Fibroblast of skin of right quadriceps (primary cell): Measurements from ENCODE around the gene HAUS6.
"Not testable (repeated sequence)": the region's sequence is repeated elsewhere in the genome, so short reads cannot be mapped to it uniquely, and the experiment has no call there.

Experiments
- DNase-seq: peaks from one replicate; pipeline ENCODE4 v3.0.0-alpha.2; 2013

HAUS6 gene, protein sequence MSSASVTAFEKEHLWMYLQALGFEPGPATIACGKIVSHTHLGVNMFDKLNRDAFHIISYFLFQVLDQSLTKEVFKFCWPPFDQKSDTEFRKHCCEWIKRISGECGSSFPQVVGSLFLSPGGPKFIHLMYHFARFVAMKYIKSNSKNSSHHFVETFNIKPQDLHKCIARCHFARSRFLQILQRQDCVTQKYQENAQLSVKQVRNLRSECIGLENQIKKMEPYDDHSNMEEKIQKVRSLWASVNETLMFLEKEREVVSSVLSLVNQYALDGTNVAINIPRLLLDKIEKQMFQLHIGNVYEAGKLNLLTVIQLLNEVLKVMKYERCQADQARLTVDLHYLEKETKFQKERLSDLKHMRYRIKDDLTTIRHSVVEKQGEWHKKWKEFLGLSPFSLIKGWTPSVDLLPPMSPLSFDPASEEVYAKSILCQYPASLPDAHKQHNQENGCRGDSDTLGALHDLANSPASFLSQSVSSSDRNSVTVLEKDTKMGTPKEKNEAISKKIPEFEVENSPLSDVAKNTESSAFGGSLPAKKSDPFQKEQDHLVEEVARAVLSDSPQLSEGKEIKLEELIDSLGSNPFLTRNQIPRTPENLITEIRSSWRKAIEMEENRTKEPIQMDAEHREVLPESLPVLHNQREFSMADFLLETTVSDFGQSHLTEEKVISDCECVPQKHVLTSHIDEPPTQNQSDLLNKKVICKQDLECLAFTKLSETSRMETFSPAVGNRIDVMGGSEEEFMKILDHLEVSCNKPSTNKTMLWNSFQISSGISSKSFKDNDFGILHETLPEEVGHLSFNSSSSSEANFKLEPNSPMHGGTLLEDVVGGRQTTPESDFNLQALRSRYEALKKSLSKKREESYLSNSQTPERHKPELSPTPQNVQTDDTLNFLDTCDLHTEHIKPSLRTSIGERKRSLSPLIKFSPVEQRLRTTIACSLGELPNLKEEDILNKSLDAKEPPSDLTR

DNA sequence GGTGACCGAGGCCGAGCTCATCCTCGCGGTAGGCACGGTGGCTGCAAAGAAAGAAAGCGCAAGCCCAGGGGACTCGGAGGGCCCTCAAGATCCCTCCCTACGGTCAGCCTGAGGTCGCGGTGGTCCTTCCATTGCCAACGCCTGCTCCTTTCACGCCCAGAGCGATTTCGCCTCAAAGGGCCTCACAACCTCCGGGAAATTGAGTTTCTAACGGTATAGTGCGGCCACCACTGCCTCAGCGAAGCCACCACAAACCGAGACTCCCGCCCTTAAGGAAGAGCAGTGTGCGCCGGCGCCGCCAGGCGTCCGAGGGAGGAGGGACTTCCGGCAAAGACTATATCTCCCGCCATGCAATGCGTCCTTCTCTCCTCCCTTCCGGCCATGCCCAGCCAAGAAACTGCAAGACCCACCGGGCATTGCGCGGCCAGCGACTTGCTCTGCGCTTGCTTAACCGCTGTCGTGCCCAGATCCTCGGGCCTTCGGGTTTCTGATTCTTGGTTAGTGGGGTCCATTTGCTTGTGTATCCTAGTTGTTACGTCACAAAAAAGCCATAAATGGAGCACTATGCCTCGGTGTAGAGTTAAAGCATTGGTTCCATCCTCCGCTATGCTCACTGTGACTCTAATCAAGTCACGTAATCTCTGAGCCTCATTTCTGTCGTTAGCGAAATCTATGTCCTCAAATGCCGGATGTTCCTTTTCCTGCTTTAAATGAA is at the start of gene HAUS6:
Gene HAUS6, minus strand, starts transcription at position 274 of the 715 bp plus-strand sequence. Its CDS starts 253 bp downstream, at position 21.
- DNase-seq = peak; percentile 97

GRCh38 chr9:19152160-19152498 is 49.4 kb upstream of the HAUS6 start:
- not testable (repeated sequence) for DNase-seq

DNA sequence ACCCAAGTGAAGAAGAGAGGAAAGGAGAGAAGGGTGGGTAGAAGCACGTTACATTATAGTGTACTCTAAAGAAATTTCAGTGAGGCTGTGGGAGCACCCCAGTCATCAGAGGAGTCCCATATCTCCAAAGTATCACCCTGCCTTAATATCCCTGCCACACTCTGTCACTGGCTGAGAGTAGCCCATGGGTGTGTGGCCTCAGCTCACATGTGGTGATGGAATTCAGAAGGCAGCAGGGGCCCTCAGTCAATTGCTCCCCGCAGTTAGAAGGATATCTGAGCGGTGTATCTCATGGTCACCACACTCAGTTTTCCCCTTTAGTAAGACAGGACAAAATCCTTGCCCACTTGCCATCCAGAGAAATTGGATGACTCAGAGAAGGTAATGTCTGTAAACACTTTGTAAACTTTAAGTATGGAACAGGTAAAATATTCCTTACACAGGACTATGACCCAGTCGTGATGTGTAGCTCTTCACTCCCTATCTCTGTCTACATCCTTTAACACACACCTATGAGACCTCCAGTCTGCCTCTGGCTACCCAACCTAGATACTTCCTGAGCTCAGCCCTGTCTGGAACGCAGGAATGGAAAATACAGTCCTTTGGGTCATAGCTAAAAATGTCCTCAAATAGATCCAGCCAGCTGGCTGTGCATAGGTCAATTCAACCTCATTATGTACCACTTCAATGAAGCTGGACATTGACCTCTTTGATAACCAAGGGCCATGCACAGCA is 48.9 kb upstream of the HAUS6 start:
- DNase-seq = no peak

GRCh38 chr9:19149230-19149629 is 46.5 kb upstream of the HAUS6 start:
- no peak for DNase-seq

DNA sequence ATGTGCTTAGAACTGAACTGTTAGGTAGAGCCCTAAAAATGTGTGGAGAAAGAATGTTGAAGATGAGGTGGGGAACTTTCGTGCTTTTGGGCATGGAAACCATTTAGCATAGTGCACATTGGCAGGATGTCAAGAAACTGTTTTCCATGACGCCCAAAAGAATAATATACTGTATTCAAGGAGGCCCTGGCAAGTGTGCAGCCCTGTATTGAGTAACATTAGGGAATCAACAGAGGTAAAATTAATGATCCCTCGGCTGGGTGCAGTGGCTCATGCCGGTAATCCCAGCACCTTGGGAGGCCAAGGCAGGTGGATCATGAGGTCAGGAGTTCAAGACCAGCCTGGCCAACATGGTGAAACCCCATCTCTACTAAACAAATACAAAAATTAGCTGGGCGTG is 45.5 kb upstream of the HAUS6 start:
- no peak for DNase-seq

DNA sequence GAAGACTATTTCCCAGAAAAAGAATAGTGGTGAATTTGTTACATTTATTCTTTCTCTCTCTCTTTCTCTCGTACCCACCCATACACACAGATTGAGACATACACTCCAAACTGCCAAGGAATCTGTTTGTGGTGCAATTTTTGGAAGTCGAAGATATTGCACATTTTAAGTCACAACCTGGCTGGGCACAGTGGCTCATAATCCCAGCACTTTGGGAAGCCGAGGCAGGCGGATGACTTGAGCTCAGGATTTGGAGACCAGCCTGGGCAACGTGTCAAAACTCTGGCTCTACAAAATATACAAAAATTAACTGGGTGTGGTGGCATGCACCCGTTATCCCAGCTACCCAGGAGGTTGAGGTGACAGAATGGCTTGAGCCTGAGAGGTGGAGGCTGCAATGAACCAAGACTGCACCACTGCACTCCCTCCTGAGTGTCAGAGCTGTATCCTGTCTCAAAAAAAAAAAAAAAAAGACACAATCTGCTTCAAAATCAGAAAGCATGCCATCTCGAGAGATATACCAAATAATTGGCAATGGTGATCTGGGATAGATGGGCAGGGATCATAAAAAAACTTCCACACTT is 43.8 kb upstream of the HAUS6 start:
- DNase-seq = no peak

DNA sequence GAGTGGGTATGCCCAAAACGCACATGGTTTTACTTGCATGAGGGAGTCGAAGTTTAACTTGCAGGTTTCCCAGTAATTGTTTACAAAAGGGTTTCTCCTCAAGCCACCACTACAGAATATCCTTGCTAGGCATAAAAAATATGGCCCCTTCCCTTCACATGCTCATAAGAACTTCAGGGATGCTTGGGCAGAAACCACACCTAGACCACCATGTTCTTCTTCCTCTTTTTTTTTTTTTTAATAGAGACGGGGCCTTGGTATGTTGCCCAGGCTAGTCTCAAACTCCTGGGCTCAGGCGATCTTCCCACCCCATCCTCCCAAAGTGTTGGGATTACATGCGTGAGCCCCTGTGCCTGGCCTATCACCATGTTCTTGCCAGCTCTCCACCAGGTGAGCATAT is 43.2 kb upstream of the HAUS6 start:
- DNase-seq = no peak

DNA sequence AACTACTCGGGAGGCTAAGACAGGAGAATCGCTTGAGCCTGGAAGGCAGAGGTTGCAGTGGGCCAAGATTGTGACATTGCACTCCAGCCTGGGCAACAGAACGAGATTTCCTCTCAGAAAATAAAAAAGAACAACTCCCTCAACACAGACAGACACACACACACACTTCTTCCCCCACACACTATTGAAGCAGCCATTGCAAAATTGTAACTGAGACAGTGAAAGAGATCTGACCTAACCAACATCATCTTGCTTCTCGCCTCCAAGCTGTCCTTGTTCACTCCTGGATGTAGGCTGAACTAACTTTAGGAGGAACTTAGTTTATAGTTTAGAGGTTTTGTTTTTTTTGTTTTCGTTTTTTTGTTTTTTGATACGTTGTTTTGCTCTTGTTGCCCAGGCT is 37.6 kb upstream of the HAUS6 start:
- no peak for DNase-seq

GRCh38 chr9:19138084-19138483 is 35.4 kb upstream of the HAUS6 start:
- DNase-seq = no peak

GRCh38 chr9:19137282-19137681 is 34.6 kb upstream of the HAUS6 start:
- DNase-seq = no peak

- DNase-seq = no peak
These were observed 33.4 kb upstream of the HAUS6 start for GRCh38 chr9:19136129-19136528.

- no peak for DNase-seq
These were observed 31.0 kb upstream of the HAUS6 start for GRCh38 chr9:19133549-19134345.

DNA sequence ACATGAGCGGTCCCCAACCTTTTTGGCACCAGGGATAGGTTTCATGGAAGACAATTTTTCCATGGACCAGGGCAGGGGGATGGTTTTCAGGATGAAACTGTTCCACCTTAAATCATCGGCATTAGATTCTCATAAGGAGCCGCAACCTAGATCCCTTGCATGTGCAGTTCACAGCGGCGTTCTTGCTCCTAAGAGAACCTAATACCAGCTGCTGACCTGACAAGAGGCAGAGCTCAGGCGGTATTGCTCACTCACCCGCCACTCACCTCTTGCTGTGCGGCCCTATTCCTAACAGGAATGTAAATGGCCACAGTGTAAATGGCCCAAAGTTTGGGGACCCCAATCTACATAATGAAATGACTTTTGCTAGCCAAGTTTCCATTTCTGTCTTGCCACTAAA is 27.7 kb upstream of the HAUS6 start:
- no peak for DNase-seq

- peak; percentile 31 for DNase-seq
These were observed 25.3 kb upstream of the HAUS6 start for GRCh38 chr9:19127871-19128500.

- DNase-seq = no peak
These were observed 21.7 kb upstream of the HAUS6 start for GRCh38 chr9:19124430-19124793.

DNA sequence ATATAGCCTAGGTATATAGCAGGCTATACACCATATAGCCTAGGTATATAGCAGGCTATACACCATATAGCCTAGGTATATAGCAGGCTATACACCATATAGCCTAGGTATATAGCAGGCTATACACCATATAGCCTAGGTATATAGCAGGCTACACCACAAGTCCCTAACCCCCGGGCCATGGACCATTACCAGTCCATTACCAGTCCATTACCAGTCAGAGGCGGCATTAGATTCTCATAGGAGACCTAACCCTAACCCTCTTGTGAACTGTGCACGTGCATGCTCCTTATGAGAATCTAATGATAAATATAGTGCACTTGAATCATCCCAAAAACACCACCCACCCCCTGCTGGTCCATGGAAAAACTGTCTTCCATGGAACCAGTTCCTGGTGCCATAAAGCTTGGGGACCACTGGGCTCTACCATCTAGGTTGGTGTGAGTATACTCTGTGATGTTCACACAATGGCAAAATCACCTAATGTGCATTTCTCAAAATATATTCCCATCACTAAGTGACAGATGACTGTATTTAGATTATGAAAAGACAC is 19.9 kb upstream of the HAUS6 start:
- no peak for DNase-seq

DNA sequence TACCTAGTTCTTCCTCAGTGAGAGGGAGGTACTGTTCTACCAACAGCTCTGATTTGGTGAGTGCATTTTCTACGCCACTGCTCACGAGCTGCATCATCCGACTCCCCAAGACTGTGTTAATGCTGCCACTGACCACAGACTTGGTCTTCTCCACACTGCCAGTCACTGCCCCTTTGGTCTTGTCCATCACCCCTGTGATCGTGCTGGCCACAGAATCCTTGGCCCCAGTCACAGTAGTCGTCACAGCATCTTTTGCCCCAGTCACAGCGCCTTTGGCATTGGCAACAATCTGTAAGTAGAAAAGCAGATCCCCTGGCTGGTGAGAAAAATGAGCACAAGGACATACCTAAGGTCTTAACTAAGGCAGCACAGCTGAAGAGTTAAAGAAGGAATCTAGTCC is 18.2 kb upstream of the HAUS6 start:
- DNase-seq = no peak

- DNase-seq = no peak
These were observed 17.2 kb upstream of the HAUS6 start for GRCh38 chr9:19119801-19120440.

DNA sequence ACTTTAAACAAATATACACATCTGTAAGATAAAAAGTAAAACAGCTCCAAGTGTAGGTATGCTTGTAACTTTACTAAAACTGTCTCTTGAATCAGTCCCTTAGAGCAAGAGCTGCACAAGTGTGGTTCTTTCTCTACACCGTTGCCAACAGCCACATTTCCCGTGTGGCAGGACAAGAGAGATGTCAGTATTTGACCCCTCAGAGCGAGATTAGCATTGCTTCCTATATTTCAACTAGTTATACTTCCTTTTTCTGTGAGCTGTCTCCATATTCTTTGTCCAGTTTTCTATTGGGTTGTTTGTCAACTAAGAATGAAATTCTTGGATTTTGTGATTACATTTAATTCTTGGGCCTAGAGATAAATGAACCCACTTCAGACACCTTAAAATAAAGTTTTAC is 16.5 kb upstream of the HAUS6 start:
- no peak for DNase-seq
